ENCODE results near the gene MTX3.

The MTX3 gene

DNA sequence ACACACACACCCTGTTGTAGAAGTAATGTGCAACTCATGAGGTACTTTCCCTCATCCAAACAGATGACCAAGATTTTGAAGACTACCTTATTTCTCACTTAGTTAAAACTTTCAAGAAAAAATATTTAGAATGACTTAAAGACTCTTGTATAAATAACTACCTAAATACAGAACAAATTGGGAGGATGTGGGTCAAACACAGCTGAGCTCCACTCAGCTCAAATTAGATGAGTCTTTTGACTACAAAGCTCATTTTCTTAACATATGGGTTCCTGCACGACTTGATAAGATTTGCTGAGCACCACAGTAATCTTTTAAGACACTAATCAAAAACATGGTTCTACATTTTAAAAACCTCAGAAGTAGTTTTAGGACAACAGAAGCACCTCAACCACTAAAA, 8.9 kb downstream of the MTX3 start:
- no peak for DNase-seq

DNA sequence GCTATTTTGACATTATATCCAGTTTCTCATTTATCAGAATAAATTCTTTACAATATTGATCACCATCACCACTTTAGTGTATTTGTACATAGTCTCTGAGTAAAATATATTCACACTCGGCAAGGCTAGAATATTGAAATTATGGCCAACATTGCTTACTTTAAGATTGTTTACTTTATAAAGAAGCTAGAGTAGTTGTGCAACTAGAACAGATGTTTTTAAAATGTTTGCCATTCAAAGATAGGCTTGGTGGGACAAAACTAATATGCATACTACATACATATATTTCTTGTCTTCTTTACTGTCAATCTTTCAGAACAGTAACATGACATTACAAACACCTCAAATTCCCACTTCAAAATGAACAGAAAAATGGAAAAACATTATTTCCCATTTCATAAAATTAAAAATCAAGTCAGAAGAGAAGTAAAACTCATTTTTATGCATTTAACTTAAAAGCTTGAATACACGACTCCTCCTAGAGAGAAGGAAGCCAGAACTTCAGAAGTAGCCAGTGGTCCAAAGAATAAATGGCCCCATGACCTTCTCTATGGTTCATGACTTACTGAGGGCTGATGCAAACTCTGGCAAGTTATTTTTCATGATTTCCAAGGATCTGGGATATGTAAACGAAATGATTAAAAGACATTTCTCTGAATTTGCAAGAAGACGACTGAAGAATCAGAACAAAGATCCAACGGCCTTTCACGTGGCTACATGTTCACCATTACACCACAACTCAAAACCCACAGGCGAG, 14.1 kb downstream of the MTX3 start:
- no peak for DNase-seq

- no peak for DNase-seq
Measured at GRCh38 chr5:79975422-79975821, 15.6 kb downstream of the MTX3 start.

- peak in 1 of 2 experiments; percentile 44 for DNase-seq
Measured at GRCh38 chr5:79974886-79975285, 16.2 kb downstream of the MTX3 start.

- no peak for DNase-seq
Measured at GRCh38 chr5:79973996-79974395, 17.1 kb downstream of the MTX3 start.

DNA sequence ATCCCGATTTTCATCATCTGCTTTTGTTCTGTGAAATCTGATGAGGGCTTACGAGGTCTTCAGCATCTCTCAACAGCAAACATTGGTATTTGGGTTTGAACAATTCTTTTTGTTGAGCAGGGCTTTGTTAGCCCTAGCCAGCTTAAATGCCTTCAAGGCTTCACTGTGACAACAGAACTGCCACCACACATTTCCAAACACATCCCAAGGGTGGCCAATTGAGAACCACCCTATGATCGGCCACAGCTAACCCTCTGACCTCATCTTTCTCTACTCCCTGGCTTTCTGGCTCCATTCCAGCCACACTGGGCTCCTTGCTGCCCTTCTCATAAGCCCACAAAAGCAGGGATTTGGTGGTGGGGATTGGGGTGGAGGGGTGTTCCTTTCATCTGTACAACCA, 17.6 kb downstream of the MTX3 start:
- peak in 1 of 2 experiments; percentile 2 for DNase-seq

DNA sequence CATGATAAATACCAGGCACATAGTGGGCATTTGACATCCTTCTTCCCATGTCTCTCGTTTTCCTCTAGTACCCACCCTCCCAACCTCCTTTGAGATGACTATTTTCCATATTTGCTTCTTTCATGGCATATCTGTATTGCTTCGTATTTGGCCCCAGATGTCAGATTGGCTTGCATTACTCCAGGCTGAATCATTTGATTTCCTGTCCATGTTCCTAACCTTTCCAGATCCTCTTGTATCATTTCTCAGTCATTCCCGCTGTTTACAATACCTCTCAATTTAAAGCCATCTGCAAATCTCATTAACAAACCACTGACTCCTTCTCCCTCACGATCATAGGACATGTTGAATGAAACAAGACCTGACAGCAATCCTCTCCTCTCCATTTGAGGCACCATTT, 19.9 kb downstream of the MTX3 start:
- DNase-seq, result no peak

DNA sequence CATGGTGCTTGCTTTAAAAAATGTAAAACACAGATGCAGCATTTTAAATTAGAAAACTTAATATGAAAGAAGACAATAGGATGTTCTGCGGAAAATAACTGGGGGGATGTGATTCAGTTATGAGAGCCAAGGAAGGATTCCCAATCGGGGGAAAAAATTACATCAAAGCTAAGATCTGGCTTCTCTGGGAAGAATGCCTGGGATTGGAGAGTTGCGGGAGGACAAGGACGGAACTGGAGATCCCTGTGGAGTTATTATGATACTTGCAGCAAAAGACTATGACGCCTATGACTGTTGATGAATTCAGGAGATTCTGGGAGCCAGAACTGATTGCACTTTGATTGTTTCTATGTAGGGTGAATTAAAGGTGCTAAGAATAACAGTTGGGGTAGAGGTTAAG, 24.6 kb downstream of the MTX3 start:
- DNase-seq, result no peak

DNA sequence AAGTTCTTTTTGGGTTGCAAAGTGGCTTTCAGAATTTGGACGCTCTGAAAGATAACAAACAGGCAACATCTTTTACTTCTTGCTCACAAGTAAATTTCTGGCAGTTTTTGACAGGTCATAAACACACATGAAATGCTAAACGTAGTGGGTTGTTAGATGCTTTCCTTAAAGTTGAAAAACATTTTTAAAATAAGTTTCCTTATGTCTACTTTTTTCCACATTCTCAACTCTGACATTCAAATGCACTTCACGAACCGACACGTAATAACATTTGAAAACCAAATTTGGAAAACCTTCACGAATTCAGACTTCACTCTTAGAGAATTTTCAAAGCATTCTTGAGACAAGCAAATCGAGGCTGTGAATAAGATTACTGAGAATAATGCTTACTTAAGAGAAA, 26.9 kb downstream of the MTX3 start:
- DNase-seq, result no peak

- DNase-seq, result no peak
Measured at GRCh38 chr5:79963261-79964061, 27.6 kb downstream of the MTX3 start.

DNA sequence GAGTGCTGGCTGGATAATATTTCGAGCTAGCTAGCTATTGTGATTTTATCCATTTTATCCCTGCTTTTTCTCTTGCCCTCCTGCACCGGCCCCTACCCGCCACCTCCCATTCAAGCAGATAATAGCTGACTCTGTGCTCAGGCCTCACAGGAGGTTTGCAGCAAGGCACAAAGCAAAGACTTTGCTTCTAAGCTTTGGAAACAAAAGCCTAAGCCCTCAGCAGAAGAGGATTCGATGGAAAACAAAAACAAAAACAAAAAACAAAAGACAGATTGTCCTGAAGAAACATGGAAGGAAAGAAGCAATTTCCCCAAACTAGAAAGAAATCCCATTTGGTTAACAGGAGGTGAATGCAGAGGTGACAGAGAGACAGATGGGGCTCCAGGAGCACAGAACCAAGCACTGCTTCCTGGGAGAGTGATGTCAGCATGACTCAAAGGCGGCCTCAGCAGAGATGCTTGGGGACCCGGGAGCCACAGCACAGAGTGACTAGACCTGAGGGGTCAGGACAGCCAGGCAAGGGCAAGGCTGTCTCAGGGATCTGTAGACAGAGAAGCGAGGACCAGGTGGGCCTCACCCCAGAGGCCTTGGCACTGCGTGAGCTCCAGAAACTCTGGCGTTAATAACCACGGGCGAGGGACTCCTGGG, 28.4 kb downstream of the MTX3 start:
- DNase-seq, result no peak

GRCh38 chr5:79961716-79962574, 29.1 kb downstream of the MTX3 start:
- DNase-seq, result no peak

- DNase-seq, result no peak
Measured at GRCh38 chr5:79959407-79959806, 31.7 kb downstream of the MTX3 start.

DNA sequence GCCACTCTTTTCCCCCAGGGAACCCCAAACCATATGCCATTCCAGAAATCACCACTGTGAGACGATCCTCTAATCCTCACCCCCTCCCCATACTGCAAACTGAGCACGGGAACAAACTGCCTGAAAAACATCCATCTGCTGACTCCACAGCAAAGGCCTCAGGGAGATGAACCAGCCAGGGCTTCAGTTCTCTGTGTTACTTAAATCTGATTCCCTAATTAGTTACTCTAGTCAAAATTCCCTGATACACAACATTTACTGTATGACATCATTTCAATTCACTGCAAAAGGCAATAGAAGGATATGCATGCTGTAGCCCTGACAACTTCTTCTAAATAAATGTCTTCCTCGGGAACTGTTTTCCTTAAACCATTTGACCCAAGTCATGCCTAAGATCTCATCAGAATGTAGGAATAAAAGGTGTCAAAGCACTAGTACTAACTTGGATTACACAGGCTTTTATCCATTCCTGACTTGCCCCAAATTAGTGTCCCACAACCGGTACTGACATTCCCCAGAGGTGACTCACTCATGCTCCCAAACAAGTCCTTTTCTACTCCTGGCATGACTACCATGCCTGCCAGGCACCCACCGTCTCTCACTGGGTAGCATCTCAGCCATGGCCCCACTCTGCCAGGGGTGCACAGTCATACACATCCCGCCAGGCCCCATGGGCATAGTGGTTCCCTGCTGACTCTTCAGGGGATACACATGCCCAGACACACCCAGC, 35.0 kb downstream of the MTX3 start:
- peak in 1 of 2 experiments; percentile 26 for DNase-seq

GRCh38 chr5:79955356-79955895, 35.6 kb downstream of the MTX3 start:
- DNase-seq, result no peak

GRCh38 chr5:79954620-79955019, 36.4 kb downstream of the MTX3 start:
- DNase-seq, result no peak

- no peak for DNase-seq
Measured at GRCh38 chr5:79947567-79947966, 43.5 kb downstream of the MTX3 start.

DNA sequence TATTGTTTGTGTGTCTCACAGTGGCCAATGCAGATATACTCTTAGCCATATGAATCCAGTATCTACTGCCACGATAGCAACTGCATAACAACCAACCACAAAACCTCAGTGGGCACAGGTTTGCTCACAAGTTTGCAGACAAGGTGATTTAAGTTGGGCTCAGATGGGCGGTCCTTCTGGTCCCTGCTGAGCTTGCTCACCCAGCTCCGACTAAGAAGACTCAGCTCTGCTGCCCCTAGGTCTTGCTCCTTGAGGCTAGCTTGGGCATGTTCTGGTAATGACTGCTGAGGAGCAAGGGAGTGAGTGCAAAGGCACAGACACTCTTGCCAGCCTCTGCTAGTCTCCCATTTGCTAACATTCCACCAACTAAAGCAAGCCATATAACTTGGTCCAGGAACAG, 52.6 kb downstream of the MTX3 start:
- no peak for DNase-seq

DNA sequence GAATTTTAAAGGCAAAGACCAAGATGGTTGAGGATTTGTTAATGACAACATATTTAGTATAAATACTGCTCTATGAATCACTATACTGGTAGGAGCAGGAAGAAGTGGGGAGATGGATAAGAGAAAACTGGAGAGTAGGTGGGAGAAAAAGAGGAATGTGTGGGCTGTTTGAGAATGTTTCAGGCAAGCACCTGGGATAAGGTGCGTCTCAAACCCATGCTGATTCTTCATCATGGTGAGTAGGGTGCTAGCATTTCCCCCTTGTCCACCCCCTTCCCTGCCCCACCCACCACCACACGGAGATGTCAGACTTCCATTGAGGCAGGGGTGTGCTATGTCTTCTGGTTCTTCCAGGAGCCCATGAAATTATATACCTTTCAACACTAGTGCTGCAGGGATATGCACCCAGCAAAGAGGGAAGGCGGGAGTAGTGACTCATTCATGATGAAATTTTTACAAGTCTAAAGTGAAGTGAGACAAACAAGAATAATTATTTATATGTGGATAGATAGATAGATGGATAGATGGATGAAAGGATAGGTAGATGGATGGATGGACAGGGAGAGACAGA, 54.3 kb downstream of the MTX3 start:
- DNase-seq, result no peak

- no peak for DNase-seq
Measured at GRCh38 chr5:79936002-79936645, 54.9 kb downstream of the MTX3 start.

- DNase-seq, result no peak
Measured at GRCh38 chr5:79934681-79935080, 56.4 kb downstream of the MTX3 start.
